Stomach smooth muscle (tissue), 2 donors: ENCODE data around the gene DOCK10.

Source experiments
- H3K27ac ChIP-seq: one replicate; pipeline ENCODE4 v1.7.0; 2013; ENCODE audit warnings: mild to moderate bottlenecking, low read length, inconsistent platforms
- H3K27me3 ChIP-seq, 2 donors: one replicate each; pipeline ENCODE4 v1.7.0; 2013; ENCODE audit warnings: low read length in 2 of 2; ENCODE audit not compliant: insufficient read depth in 2 of 2, control insufficient read depth in 1 of 2
- H3K36me3 ChIP-seq, 2 donors: one replicate each; pipeline ENCODE4 v1.7.0; 2013; ENCODE audit warnings: low read length in 2 of 2; ENCODE audit not compliant: control insufficient read depth in 2 of 2, insufficient read depth in 2 of 2
- H3K4me1 ChIP-seq: one replicate; pipeline ENCODE4 v1.7.0; 2013; ENCODE audit warnings: low read length; ENCODE audit not compliant: control insufficient read depth, insufficient read depth
- H3K4me3 ChIP-seq, 2 donors: one replicate each; pipeline ENCODE4 v1.7.0; 2013; ENCODE audit warnings: low read length in 2 of 2
- H3K9ac ChIP-seq, 2 donors: one replicate each; pipeline ENCODE4 v1.7.0; 2013; ENCODE audit warnings: low read length in 2 of 2, mild to moderate bottlenecking in 1 of 2
- H3K9me3 ChIP-seq, 2 donors: one replicate each; pipeline ENCODE4 v1.7.0; 2013; ENCODE audit warnings: low read length in 2 of 2; ENCODE audit not compliant: control insufficient read depth in 2 of 2
- donor health status: healthy.
- donor health status: Pancreatic carcinoma.

DOCK10 gene

DNA sequence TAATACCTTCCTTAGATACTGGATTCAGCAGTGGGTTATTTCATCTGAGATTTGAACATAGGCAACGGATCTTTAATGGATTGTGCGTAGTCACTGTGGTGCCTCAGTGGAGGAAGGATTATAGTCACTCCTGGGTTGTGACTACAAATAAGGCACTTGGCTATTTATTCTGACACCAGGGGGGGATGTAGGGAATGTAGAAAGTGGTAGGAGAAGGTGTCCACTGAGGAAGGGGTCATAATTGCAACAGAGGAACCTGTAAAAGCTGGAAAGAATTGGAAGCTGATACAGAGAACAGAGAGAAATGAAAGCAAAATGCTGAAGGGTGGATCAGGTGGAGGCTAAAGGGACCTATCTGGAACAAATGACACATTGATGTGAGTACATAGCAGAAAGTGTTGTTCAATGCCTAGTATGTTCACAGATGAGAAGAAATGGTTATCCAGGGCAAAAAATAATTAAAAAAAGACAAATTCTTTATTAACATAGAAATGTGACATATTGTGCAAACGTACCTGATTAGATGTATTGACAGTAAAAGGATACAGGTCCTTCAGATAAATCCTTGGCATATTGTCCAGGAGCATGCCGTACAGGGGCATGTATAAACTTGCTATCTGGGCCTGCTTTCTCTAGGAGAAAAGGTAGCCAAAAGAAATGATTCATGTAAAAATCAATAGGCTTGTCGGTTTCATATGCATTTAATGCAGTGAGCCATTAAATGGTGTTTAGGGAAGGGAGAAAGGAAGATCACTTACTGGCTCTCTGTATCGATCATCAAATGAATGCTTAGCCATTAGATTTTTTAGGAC lies 234.9 kb downstream of the DOCK10 start:
- Histone ChIP-seq H3K9me3 (no peaks in the 10 kb centered on the region), H3K27ac (no peak overlapping the region), H3K9ac (no peak overlapping the region), H3K4me1 (no peaks in the 10 kb centered on the region), H3K27me3 (no peaks in the 10 kb centered on the region), H3K4me3 (no peak overlapping the region), H3K36me3 (no peaks in the 10 kb centered on the region)

GRCh38 chr2:224803930-224804329 lies 238.3 kb downstream of the DOCK10 start:
- Histone ChIP-seq H3K9me3 (no peaks in the 10 kb centered on the region), H3K4me3 (no peak overlapping the region), H3K27me3 (no peaks in the 10 kb centered on the region), H3K9ac (no peak overlapping the region), H3K27ac (no peak overlapping the region), H3K4me1 (no peaks in the 10 kb centered on the region), H3K36me3 (no peaks in the 10 kb centered on the region)

DNA sequence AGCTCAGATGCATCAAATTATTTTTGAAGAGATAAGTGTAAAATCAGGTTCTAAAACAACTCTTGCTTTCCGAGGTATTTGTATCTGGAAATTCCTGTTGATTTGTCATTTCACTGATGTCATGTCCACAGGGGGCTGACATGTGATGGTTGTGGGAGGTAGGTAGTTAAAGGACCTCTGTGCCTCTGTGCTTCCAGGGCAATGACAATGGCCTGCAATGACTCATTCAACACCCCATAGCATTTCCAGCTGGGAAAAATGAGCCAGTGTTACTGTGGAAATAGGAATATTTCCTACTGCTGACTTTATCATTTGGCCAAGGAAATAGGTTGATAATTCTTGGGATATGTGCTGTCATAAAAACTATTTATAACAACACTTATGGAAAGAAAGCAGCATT lies 239.9 kb downstream of the DOCK10 start:
- H3K4me3 ChIP-seq: no peak overlapping the region
- no peaks in the 10 kb centered on the region for H3K4me1 ChIP-seq
- H3K27ac ChIP-seq: no peak overlapping the region
- no peak overlapping the region for H3K9ac ChIP-seq
- H3K27me3 ChIP-seq: no peaks in the 10 kb centered on the region
- H3K36me3 ChIP-seq: no peaks in the 10 kb centered on the region
- no peaks in the 10 kb centered on the region for H3K9me3 ChIP-seq

GRCh38 chr2:224801360-224801759 lies 240.9 kb downstream of the DOCK10 start:
- Histone ChIP-seq H3K4me3 (no peak overlapping the region), H3K4me1 (no peaks in the 10 kb centered on the region), H3K9me3 (no peaks in the 10 kb centered on the region), H3K27me3 (no peaks in the 10 kb centered on the region), H3K36me3 (no peaks in the 10 kb centered on the region), H3K9ac (no peak overlapping the region), H3K27ac (no peak overlapping the region)

DNA sequence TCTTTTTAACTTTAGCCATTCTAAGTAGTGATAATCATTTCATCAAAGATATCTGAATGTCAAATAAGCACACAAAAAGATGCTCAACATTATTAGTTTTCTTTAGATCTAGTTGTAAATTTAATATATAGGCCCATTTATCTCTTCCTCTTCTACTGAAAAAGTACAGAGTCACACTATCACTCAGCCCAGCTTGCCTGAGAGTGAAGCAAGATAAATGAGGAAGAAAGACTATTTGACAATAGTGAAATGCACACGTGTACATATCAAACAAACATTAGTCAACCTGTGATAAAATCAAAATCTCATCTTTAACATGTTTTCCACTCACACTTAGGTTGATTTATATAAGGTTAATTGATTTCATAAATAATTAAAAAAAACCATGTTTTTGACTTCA lies 242.6 kb downstream of the DOCK10 start:
- no peak overlapping the region for H3K27ac ChIP-seq
- H3K36me3 ChIP-seq: no peaks in the 10 kb centered on the region

GRCh38 chr2:224798180-224798579 lies 244.1 kb downstream of the DOCK10 start:
- no peak overlapping the region for H3K9ac ChIP-seq

More for the DNA sequence above, 242.6 kb downstream of the DOCK10 start:
- no peaks in the 10 kb centered on the region for H3K27me3 ChIP-seq
- H3K9me3 ChIP-seq: no peaks in the 10 kb centered on the region
- H3K4me1 ChIP-seq: no peaks in the 10 kb centered on the region
- H3K9ac ChIP-seq: no peak overlapping the region
- H3K4me3 ChIP-seq: no peak overlapping the region

DNA sequence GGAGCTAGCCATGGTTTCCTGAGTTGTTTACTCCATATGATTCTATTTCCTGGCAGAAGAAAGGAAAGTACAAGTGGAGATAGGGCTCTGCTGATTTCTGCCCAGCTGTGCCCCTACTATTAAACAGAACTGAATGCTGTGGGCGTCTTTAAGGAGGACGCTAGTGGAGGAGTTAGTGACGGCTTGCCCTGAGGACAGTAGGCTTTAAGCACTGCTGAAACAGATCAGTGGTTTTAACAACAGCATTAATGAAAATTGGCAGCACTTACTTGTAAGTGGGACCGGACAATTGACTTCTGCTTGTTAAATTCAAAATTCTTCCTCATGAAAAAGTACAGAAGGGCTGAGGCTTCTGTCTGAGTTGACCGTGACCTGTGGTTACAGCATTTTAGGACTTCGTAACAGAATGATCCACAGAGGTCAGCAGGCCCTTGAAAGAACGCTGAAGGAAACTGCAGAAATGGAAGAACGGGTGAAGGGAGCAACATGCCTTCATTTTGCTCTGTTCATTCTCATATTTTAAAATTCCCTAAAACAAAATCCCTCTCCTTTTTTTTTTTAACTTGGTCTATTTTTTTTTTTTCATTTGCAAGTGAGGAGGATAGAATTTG lies 245.5 kb downstream of the DOCK10 start:
- H3K27ac ChIP-seq: no peak overlapping the region
- no peaks in the 10 kb centered on the region for H3K36me3 ChIP-seq

More at GRCh38 chr2:224798180-224798579, 244.1 kb downstream of the DOCK10 start:
- Histone ChIP-seq H3K36me3 (no peaks in the 10 kb centered on the region), H3K4me3 (no peak overlapping the region), H3K9me3 (no peaks in the 10 kb centered on the region), H3K27me3 (no peaks in the 10 kb centered on the region), H3K4me1 (no peaks in the 10 kb centered on the region), H3K27ac (no peak overlapping the region)

GRCh38 chr2:224793946-224794345 lies 248.3 kb downstream of the DOCK10 start:
- no peaks in the 10 kb centered on the region for H3K27me3 ChIP-seq
- no peaks in the 10 kb centered on the region for H3K9me3 ChIP-seq
- no peak overlapping the region for H3K9ac ChIP-seq
- H3K27ac ChIP-seq: no peak overlapping the region
- no peak overlapping the region for H3K4me3 ChIP-seq
- H3K4me1 ChIP-seq: no peaks in the 10 kb centered on the region
- no peaks in the 10 kb centered on the region for H3K36me3 ChIP-seq

More for the DNA sequence above, 245.5 kb downstream of the DOCK10 start:
- Histone ChIP-seq H3K9ac (no peak overlapping the region), H3K4me1 (no peaks in the 10 kb centered on the region), H3K9me3 (no peaks in the 10 kb centered on the region), H3K4me3 (no peak overlapping the region), H3K27me3 (no peaks in the 10 kb centered on the region)

DNA sequence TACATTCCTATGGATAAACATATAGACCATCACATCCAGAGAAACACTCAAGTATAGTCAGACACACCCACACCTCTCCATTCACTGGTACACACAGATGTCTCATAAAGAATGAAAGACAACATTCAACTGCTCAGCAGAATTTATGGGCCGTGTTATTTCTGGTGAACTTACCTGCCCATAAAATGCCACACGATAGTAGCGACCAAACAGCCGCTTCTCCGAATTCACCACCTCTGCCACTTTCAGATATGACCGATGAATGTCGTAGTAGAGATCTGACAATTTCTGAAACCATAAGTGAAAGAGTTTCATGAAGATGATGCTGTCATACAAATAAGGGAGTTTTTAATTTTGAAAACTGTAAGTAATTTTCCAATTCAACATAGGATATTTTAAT lies 255.4 kb downstream of the DOCK10 start:
- H3K9me3 ChIP-seq: no peaks in the 10 kb centered on the region
- H3K9ac ChIP-seq: no peak overlapping the region
- no peaks in the 10 kb centered on the region for H3K4me1 ChIP-seq
- no peak overlapping the region for H3K27ac ChIP-seq
- no peaks in the 10 kb centered on the region for H3K27me3 ChIP-seq
- H3K36me3 ChIP-seq: no peaks in the 10 kb centered on the region
- no peak overlapping the region for H3K4me3 ChIP-seq

- no peaks in the 10 kb centered on the region for H3K9me3 ChIP-seq
- no peak overlapping the region for H3K9ac ChIP-seq
- no peaks in the 10 kb centered on the region for H3K4me1 ChIP-seq
- no peak overlapping the region for H3K27ac ChIP-seq
- H3K36me3 ChIP-seq: no peaks in the 10 kb centered on the region
- H3K4me3 ChIP-seq: no peak overlapping the region
- no peaks in the 10 kb centered on the region for H3K27me3 ChIP-seq
Observed at GRCh38 chr2:224781400-224781799, 260.9 kb downstream of the DOCK10 start.

- Histone ChIP-seq H3K9me3 (no peaks in the 10 kb centered on the region), H3K4me1 (no peaks in the 10 kb centered on the region), H3K4me3 (no peak overlapping the region), H3K9ac (no peak overlapping the region), H3K36me3 (no peaks in the 10 kb centered on the region), H3K27ac (no peak overlapping the region), H3K27me3 (no peaks in the 10 kb centered on the region)
Observed at GRCh38 chr2:224780823-224781222, 261.4 kb downstream of the DOCK10 start.
